Measurements from ENCODE around the gene COMMD7.

DNA sequence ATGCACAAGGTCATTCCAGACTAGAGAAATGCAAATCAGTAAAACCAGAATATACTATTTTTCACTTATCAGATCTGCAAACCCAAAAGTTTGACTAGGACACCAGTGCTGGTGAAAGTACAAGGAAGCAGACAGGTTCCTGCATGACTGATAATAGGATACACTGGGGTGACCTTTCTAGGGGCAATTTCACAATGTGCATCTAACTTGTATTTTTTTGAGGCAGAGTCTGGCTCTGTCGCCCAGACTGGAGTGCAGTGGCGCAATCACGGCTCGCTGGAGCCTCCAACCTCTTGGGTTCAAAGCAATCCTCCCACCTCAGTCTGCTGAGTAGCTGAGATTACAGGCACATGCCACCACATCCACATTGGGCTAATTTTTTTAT lies 11.4 kb downstream of the COMMD7 start:
- TF ChIP-seq, protein P1, sequence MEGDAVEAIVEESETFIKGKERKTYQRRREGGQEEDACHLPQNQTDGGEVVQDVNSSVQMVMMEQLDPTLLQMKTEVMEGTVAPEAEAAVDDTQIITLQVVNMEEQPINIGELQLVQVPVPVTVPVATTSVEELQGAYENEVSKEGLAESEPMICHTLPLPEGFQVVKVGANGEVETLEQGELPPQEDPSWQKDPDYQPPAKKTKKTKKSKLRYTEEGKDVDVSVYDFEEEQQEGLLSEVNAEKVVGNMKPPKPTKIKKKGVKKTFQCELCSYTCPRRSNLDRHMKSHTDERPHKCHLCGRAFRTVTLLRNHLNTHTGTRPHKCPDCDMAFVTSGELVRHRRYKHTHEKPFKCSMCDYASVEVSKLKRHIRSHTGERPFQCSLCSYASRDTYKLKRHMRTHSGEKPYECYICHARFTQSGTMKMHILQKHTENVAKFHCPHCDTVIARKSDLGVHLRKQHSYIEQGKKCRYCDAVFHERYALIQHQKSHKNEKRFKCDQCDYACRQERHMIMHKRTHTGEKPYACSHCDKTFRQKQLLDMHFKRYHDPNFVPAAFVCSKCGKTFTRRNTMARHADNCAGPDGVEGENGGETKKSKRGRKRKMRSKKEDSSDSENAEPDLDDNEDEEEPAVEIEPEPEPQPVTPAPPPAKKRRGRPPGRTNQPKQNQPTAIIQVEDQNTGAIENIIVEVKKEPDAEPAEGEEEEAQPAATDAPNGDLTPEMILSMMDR (IDR thresholded peaks at IDR 0.05) = no peak
- no peak for TF ChIP-seq POLR2A (IDR thresholded peaks at IDR 0.05)

Data from uterus (tissue), 2 donors.